GM23248 (cell line): ENCODE measurements around the gene ZNF804B.

Experiments used
- EZH2 ChIP-seq: fragments of 200-600 bp; sonication (generic); IDR thresholded peaks from 2 replicates; pipeline ENCODE4 v1.6.1; 2018; ENCODE audit warnings: antibody characterized with exemption, mild to moderate bottlenecking; ENCODE audit not compliant: insufficient read depth, poor library complexity, severe bottlenecking
- EZH2phosphoT487 ChIP-seq: fragments of 200-600 bp; sonication (generic); IDR thresholded peaks from 2 replicates; pipeline ENCODE4 v1.6.1; 2018; ENCODE audit warnings: antibody characterized with exemption, moderate library complexity, mild to moderate bottlenecking, low read depth; ENCODE audit not compliant: insufficient read depth

GRCh38 chr7:88868456-88868855, 109.0 kb downstream of the ZNF804B start:
- TF ChIP-seq EZH2 (no peak), EZH2phosphoT487 (no peak)
